ENCODE data around the gene ANKDD1A.

GRCh38 chr15:64981812-64982431 is 70.2 kb downstream of the ANKDD1A start:
- TF ChIP-seq POLR2AphosphoS5 (IDR thresholded peaks at IDR 0.05; ENCODE audit: low read depth, low read length): no peak
- no peak for TF ChIP-seq POLR2A (IDR thresholded peaks at IDR 0.05; ENCODE audit: low read depth, low read length)
